K562 (cell line): ENCODE data around the gene OSBPL3. TPM values are rescaled to one million over a fixed set of nuclear protein-coding genes. Genes with fewer than 3 reads are reported as not detected.

Source experiments
- AFF1 ChIP-seq, 2 experiments: fragments of 450-650 bp; IDR thresholded peaks; 2 replicates each; pipeline ENCODE4 v1.6.1; 2018; ENCODE audit warnings: mild to moderate bottlenecking in 2 of 2, low read depth in 1 of 2; ENCODE audit not compliant: partially characterized antibody in 2 of 2
- BACH1 ChIP-seq: fragments of 200-800 bp; sonication (Bioruptor generic); IDR thresholded peaks from 2 replicates; pipeline ENCODE4 v1.6.1; 2016; ENCODE audit warnings: missing genetic modification characterization, missing compliant biosample characterization
- CCAR2 ChIP-seq: fragments of 200-400 bp; formaldehyde crosslinking; IDR thresholded peaks from 2 replicates; pipeline ENCODE4 v1.6.1; 2017; ENCODE audit warnings: mild to moderate bottlenecking, low read depth, low read length
- CHD2 ChIP-seq: IDR thresholded peaks from 2 replicates; pipeline ENCODE4 v1.6.1; 2011; ENCODE audit warnings: low read depth, low read length
- CREB1 ChIP-seq, 2 experiments: sonication (generic) in 1 of 2; formaldehyde crosslinking in 1 of 2; IDR thresholded peaks; 2 replicates each; pipeline versions ENCODE4 v1.6.1 to v1.8.0; 2012 to 2022; ENCODE audit warnings: inconsistent platforms in 1 of 2, mild to moderate bottlenecking in 1 of 2, missing genetic modification reagents in 1 of 2, moderate library complexity in 1 of 2
- E2F8 ChIP-seq: fragments of 450-650 bp; IDR thresholded peaks from 2 replicates; pipeline ENCODE4 v1.7.1; 2018; ENCODE audit warnings: mild to moderate bottlenecking, low read depth; ENCODE audit not compliant: partially characterized antibody
- EP400 ChIP-seq: fragments of 450-650 bp; IDR thresholded peaks from 2 replicates; pipeline ENCODE4 v1.6.1; 2017; ENCODE audit warnings: antibody characterized with exemption, mild to moderate bottlenecking, moderate library complexity
- FOXA1 ChIP-seq: fragments of 450-650 bp; IDR thresholded peaks from 2 replicates; pipeline ENCODE4 v1.6.1; 2016; ENCODE audit warnings: mild to moderate bottlenecking, borderline replicate concordance
- FOXK2 ChIP-seq, 2 experiments: fragments of 450-650 bp; IDR thresholded peaks in 1 of 2; conservative IDR thresholded peaks in 1 of 2; 2 replicates each; pipeline ENCODE4 v1.6.1; 2016; ENCODE audit warnings: low read depth in 2 of 2, mild to moderate bottlenecking in 1 of 2
- GTF2A2 ChIP-seq: IDR thresholded peaks from 2 replicates; pipeline ENCODE4 v1.6.1; 2016; ENCODE audit warnings: mild to moderate bottlenecking, missing genetic modification characterization, missing compliant biosample characterization
- KAT2B ChIP-seq: IDR thresholded peaks from one replicate; pipeline ENCODE4 v1.6.1; 2012; ENCODE audit warnings: low read depth, mild to moderate bottlenecking, control low read depth, inconsistent platforms, low read length, moderate library complexity
- KDM4B ChIP-seq, 2 experiments: fragments of 450-650 bp in 1 of 2; sonication (generic) in 1 of 2; IDR thresholded peaks; 2 replicates each; pipeline ENCODE4 v1.6.1; 2016 to 2017; ENCODE audit warnings: borderline replicate concordance in 2 of 2, antibody characterized with exemption in 1 of 2, low read depth in 1 of 2, mild to moderate bottlenecking in 1 of 2
- MAFG ChIP-seq: fragments of 450-650 bp; conservative IDR thresholded peaks from 2 replicates; pipeline ENCODE4 v1.6.1; 2016; ENCODE audit warnings: missing genetic modification characterization, missing compliant biosample characterization
- NFXL1 ChIP-seq: fragments of 450-650 bp; formaldehyde crosslinking; IDR thresholded peaks from 2 replicates; pipeline ENCODE4 v1.4.0; 2021; ENCODE audit warnings: mild to moderate bottlenecking
- ZNF174 ChIP-seq: fragments of 250-450 bp; sonication (Bioruptor Pico); IDR thresholded peaks from 2 replicates; pipeline ENCODE4 v1.4.0; 2020; ENCODE audit warnings: mild to moderate bottlenecking
- ZNF232 ChIP-seq: sonication (generic); formaldehyde crosslinking; IDR thresholded peaks from 2 replicates; pipeline ENCODE4 v1.8.0; 2022; ENCODE audit warnings: mild to moderate bottlenecking, missing genetic modification reagents
- ZNF253 ChIP-seq: fragments of 250-450 bp; sonication (Bioruptor Pico); conservative IDR thresholded peaks from 2 replicates; pipeline ENCODE4 v1.6.1; 2021; ENCODE audit warnings: mild to moderate bottlenecking
- ZNF551 ChIP-seq: fragments of 250-450 bp; sonication (Bioruptor Pico); IDR thresholded peaks from 2 replicates; pipeline ENCODE4 v1.5.0; 2021; ENCODE audit warnings: mild to moderate bottlenecking, moderate library complexity
- ZNF592 ChIP-seq: fragments of 450-650 bp; IDR thresholded peaks from 2 replicates; pipeline ENCODE4 v1.6.1; 2017; ENCODE audit warnings: antibody characterized with exemption, mild to moderate bottlenecking
- polyA plus RNA-seq, 8 experiments: library from polyadenylated mRNA; depleted of rRNA in 4 of 8; stranded (reverse) in 5 of 8; unstranded in 3 of 8; fragments of >200 nt; fragmentation: Nextera tagmentation in 2 of 8; fragmentation: Illumina TruSeq in 1 of 8; extraction: Ambion mirVana in 2 of 8; extraction: Trizol in 1 of 8; gene quantifications; 2 replicates each; pipeline versions ENCODE4 v1.2.1 to v1.2.3, GENCODE V29; 2011 to 2014; ENCODE audit warnings: inconsistent platforms in 1 of 8, missing spikeins in 1 of 8
- total RNA-seq, 7 experiments: library from RNA; depleted of rRNA in 6 of 7; stranded (reverse); fragments of >200 nt in 6 of 7; fragmentation: Illumina TruSeq in 2 of 7; extraction: Trizol in 2 of 7; gene quantifications; 2 replicates each; pipeline versions ENCODE4 v1.2.1 to v1.2.3, GENCODE V29; 2011 to 2021; ENCODE audit warnings: low replicate concordance in 1 of 7

OSBPL3 gene
- total and polyA plus RNA-seq, 9 of the 15 experiments (the other 6 are each of a cell fraction or from before 2014, with no cell fraction given): 4.8 to 37.2 (median 26.5) TPM

DNA sequence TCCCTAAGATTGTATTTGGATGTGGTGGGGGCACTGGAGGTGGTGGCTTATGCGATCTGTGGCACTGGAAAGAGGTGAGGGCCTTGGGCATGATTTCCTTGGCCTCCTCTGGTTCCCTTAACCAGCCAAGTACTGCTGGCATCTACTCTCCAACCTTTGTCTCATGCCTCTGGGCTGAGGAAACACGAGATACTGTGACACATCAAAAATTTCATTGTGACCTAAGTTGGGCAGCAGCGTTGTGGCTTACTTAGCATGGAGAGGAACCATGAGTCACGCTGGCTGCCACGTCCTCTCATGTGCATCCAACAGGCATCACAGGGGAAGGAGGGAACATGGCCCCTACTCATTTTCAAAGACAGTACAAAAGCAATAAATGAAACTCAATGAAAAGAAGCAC is 193.0 kb downstream of the OSBPL3 start (continued):
- TF ChIP-seq ZNF592 (peak; percentile 60; the same call in 1 of the 2 replicates), KAT2B (no peak), ZNF551 (CRISPR knock-in tag) (no peak), KDM4B (IDR thresholded peaks at IDR 0.05; ENCODE audit: borderline replicate concordance in 2 of 2, low read depth in 1 of 2) (no peak), CCAR2 (no peak), FOXK2 (conservative IDR thresholded peaks at IDR 0.05 in 1 of 2, IDR thresholded peaks at IDR 0.05 in 1 of 2; ENCODE audit: low read depth in 2 of 2) (no peak), CREB1 (IDR thresholded peaks at IDR 0.05) (no peak), CREB1 (CRISPR knock-in tag; IDR thresholded peaks at IDR 0.05) (no peak), FOXA1 (no peak), E2F8 (no peak), ZNF174 (CRISPR knock-in tag) (no peak), BACH1 (tag) (peak; percentile 65; the same call in 1 of the 2 replicates), MAFG (tag) (peak; percentile 60), EP400 (peak; percentile 41), AFF1 (IDR thresholded peaks at IDR 0.05; ENCODE audit: low read depth in 1 of 2, partially characterized antibody in 2 of 2) (no peak), GTF2A2 (tag) (no peak), CHD2 (no peak), NFXL1 (CRISPR knock-in tag) (no peak), ZNF253 (CRISPR knock-in tag) (no peak), ZNF232 (CRISPR knock-in tag) (no peak)
